Esophagus squamous epithelium (tissue), 5 donors: ENCODE results near the gene UBAP1L. TPM values are rescaled to one million over a fixed set of nuclear protein-coding genes. Genes with fewer than 3 reads are reported as not detected.

Source experiments
- DNase-seq: peaks from one replicate; lab custom pipeline; 2025; lab: John Stamatoyannopoulos, UW
- H3K27ac ChIP-seq, 4 donors: fragments of 200-600 bp; sonication (generic); one replicate each; pipeline ENCODE4 v1.5.1; 2016 to 2019; ENCODE audit warnings: mild to moderate bottlenecking in 1 of 4
- H3K27me3 ChIP-seq, 4 donors: fragments of 200-600 bp; sonication (generic); 1 replicate in 3 of 4; 2 replicates in 1 of 4; pipeline versions ENCODE4 v1.5.1 to v1.6.0; 2017 to 2021; ENCODE audit warnings: antibody characterized with exemption in 1 of 4
- H3K36me3 ChIP-seq, 3 donors: fragments of 200-600 bp; sonication (generic); one replicate each; pipeline ENCODE4 v1.5.1; 2016 to 2019
- H3K4me1 ChIP-seq, 3 donors: fragments of 200-600 bp; sonication (generic); one replicate each; pipeline ENCODE4 v1.5.1; 2017 to 2019
- H3K4me3 ChIP-seq, 4 donors: fragments of 200-600 bp; sonication (generic); 1 replicate in 3 of 4; 2 replicates in 1 of 4; pipeline ENCODE4 v1.5.1; 2016 to 2019; ENCODE audit warnings: mild to moderate bottlenecking in 2 of 4, moderate library complexity in 1 of 4
- H3K9me3 ChIP-seq, 3 donors: fragments of 200-600 bp; sonication (generic); one replicate each; pipeline ENCODE4 v1.5.1; 2016 to 2019
- CTCF ChIP-seq, 6 experiments: fragments of 450-650 bp in 4 of 6; fragments of 200-600 bp in 2 of 6; sonication (generic) in 2 of 6; IDR thresholded peaks; one replicate each; pipeline ENCODE4 v1.5.1; 2016 to 2019; ENCODE audit warnings: antibody characterized with exemption in 6 of 6, mild to moderate bottlenecking in 4 of 6, moderate library complexity in 4 of 6
- POLR2A ChIP-seq, 4 donors: fragments of 450-650 bp; IDR thresholded peaks; one replicate each; pipeline ENCODE4 v1.6.1; 2017; ENCODE audit warnings: antibody characterized with exemption in 4 of 4, mild to moderate bottlenecking in 4 of 4, moderate library complexity in 3 of 4
- WGBS, 2 donors: methylation state at CpG; one replicate each; pipeline ENCODE4 v1.1.5; 2018; 5-methylcytosine and 5-hydroxymethylcytosine counted together
- intact Hi-C: fragments of 100-400 bp; cut with DNase I; formaldehyde crosslinking; loops from one replicate; pipeline ENCODE4 v1.15.0; 2022
- total RNA-seq, 4 donors: library from RNA; depleted of rRNA; stranded (reverse); fragments of >200 nt; gene quantifications; one replicate each; pipeline ENCODE4 v1.1.0, GENCODE V29; 2016
- donor health status: DM: yes; HTN: yes; CAD: no.

Gene UBAP1L
- total RNA-seq, 4 donors from 2014 or later: 1.6 to 6.3 (median 2.0) TPM

- intact Hi-C loops: no loop called here
- no peaks in the 10 kb centered on the region for H3K9me3 ChIP-seq
- DNase-seq: no peak
- H3K27ac ChIP-seq: peak overlapping the region in 2 of 4 donors; percentile 25 to 59
- H3K36me3 ChIP-seq: peaks cover 0 to 73% (median 14%) of the 10 kb centered on the region in 3 donors
- 31 to 39% methylated on average over 3 of the region's 3 CpGs for WGBS, 2 donors
- H3K4me1 ChIP-seq: peaks cover 0 to 17% (median 0%) of the 10 kb centered on the region in 3 donors
- no peaks in the 10 kb centered on the region for H3K27me3 ChIP-seq
- no peak overlapping the region for H3K4me3 ChIP-seq
- TF ChIP-seq POLR2A (IDR thresholded peaks at IDR 0.05): no peak
- no peak for TF ChIP-seq CTCF (IDR thresholded peaks at IDR 0.05)
Measured at GRCh38 chr15:65110676-65111292, 4.2 kb downstream of the UBAP1L start.

GRCh38 chr15:65106011-65106590 lies 8.9 kb downstream of the UBAP1L start:
- WGBS, 2 donors: 60 to 72% methylated on average over 3 to 5 of the region's 6 CpGs
- Histone ChIP-seq H3K9me3 (no peaks in the 10 kb centered on the region), H3K36me3 (peaks cover 0 to 64% (median 4%) of the 10 kb centered on the region in 3 donors), H3K4me3 (no peak overlapping the region), H3K27me3 (no peaks in the 10 kb centered on the region), H3K4me1 (peaks cover 6 to 34% (median 11%) of the 10 kb centered on the region in 3 donors), H3K27ac (no peak overlapping the region)
- intact Hi-C loops: no loop called here
- TF ChIP-seq POLR2A (IDR thresholded peaks at IDR 0.05) (no peak), CTCF (IDR thresholded peaks at IDR 0.05) (no peak)
- DNase-seq: no peak

- no peak overlapping the region for H3K27ac ChIP-seq
- no peak for DNase-seq
- WGBS, 2 donors: 83 to 84% methylated on average over 5 of the region's 5 CpGs
- no peaks in the 10 kb centered on the region for H3K27me3 ChIP-seq
- H3K36me3 ChIP-seq: peaks cover 0 to 61% (median 4%) of the 10 kb centered on the region in 3 donors
- H3K4me1 ChIP-seq: peaks cover 12 to 34% (median 14%) of the 10 kb centered on the region in 3 donors
- intact Hi-C loops: no loop called here
- TF ChIP-seq CTCF (IDR thresholded peaks at IDR 0.05) (no peak), POLR2A (IDR thresholded peaks at IDR 0.05) (no peak)
- H3K4me3 ChIP-seq: no peak overlapping the region
- H3K9me3 ChIP-seq: no peaks in the 10 kb centered on the region
Measured at GRCh38 chr15:65105038-65105437, 10.0 kb downstream of the UBAP1L start.

- 97% methylated on average over 3 of the region's 3 CpGs for WGBS, 2 donors
- no peak for DNase-seq
- intact Hi-C loops: no loop called here
- Histone ChIP-seq H3K27me3 (no peaks in the 10 kb centered on the region), H3K27ac (no peak overlapping the region), H3K4me3 (no peak overlapping the region), H3K36me3 (peaks cover 0 to 78% (median 13%) of the 10 kb centered on the region in 3 donors), H3K4me1 (peaks cover 12 to 33% (median 14%) of the 10 kb centered on the region in 3 donors), H3K9me3 (no peaks in the 10 kb centered on the region)
- TF ChIP-seq POLR2A (IDR thresholded peaks at IDR 0.05): no peak
- TF ChIP-seq CTCF (IDR thresholded peaks at IDR 0.05): no peak
Measured at GRCh38 chr15:65102912-65103311, 12.1 kb downstream of the UBAP1L start.
